IPS DF 4.7 (cell line): ENCODE data around the gene ZNRF3.
"Not testable (repeated sequence)": the region's sequence is repeated elsewhere in the genome, so short reads cannot be mapped to it uniquely, and the experiment has no call there.

Source experiments
- DNase-seq: peaks from one replicate; pipeline ENCODE4 v3.0.0-alpha.2; 2013; ENCODE audit warnings: low spot score; ENCODE audit errors: extremely low read depth

Gene ZNRF3

DNA sequence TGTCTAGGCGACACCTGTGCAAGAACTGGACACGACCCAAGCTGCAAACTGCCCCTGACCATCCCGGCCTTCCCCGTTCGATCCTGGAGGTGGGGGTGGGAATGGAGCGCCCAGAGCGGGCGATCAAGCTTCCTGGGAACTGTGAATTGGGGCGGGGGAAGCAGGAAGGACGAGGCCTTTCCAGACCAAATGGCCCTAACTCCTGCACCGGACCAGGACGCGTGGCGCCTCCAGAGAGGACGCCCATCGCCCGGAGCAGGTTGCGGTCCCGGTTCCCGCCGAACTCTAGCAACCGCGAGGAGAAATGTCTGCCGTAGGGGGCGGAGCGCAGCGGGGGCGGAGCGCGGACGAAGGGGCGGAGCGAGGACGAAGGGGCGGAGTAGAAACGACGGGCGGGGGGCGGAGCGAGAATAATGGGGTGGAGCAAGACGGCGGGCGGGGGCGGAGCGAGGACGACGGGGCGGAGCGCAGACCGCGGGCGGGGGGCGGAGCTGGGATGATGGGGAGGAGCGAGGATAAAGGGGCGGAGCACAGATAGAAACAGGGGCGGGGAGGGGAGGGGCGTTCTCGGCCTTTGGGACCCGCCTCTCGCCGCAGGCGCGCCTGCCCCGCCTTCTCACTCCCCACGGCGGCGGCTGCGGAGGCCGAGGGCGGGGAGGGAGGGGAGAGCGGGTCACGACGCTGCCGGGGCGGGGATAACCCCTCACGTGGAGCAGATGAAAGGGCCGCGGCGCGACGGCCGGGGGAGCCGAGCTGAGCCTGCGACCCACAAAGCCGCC, at the start of gene ZNRF3:
ZNRF3 (plus strand) TSS at position 695 of the 779 bp plus-strand sequence. CDS start 195 bp downstream, outside the sequence.
- DNase-seq = no peak

DNA sequence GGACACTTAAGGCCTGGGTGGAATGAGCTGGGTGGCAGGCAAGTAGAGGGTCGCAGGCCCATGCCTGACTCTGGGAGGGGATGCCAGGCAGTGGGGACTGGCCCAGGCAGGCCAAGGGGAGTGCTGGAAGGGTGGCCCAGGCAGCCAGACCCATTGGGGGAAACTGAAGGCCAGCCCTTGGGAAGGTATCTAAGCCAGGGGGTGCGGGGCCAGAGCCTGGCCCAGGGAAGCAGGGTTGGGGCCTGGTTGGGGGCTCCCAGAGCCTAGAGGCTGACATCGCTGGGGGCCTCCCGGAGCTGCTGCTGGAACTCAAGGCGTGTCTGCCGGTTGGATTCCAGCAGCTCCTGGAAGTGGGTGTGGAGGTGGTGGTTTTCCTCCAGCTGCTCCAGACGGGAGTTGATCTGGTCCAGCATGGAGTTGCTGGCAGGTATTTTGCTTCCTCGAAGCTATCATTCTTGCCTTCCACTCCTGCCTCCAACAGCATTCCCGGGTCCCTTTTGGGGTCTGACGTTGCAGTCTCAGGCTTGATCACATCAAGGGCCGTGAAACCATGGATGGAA, 47.7 kb upstream of the ZNRF3 start:
- DNase-seq = no peak

DNA sequence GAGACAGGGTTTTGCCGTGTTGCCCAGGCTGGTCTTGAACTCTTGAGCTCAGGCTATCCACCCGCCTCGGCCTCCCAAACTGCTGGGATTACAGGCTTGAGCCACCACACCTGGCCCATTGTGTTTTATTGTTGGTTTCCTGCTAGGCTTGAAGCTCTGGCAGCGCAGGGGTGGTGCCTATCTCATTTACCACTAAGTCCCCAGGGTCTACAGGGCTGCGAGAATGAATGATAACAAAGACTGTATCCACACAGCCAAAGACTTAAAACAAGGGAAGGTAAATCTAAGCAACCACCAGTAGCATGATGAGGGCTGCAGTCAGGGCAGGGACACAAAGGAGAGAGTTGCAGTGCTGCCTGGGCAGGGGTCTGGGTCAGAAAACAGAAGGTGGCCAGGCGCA, 45.7 kb upstream of the ZNRF3 start:
- DNase-seq = no peak

- DNase-seq = no peak
These were observed 44.4 kb upstream of the ZNRF3 start for GRCh38 chr22:28838971-28839370.

GRCh38 chr22:28841111-28841510, 42.3 kb upstream of the ZNRF3 start:
- no peak for DNase-seq

DNA sequence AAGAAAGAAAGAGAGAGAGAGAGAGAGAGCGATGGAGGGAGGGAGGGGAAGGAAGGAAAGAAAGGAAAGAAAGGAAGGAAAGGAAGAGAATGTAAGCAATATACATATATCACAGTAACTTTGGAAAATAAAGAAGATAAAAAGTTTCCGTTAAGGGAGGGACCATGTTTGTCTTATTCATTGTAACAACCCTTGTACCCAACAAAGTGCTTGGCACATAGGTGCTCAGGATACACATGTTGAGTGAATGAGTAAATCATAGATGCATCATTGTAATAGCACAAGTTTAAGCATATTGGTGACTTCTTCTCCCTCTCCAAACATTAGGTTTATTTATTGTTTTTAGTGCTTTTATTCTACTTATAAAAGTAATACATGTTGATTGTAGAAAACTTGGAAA, 39.7 kb upstream of the ZNRF3 start:
- no peak for DNase-seq

DNA sequence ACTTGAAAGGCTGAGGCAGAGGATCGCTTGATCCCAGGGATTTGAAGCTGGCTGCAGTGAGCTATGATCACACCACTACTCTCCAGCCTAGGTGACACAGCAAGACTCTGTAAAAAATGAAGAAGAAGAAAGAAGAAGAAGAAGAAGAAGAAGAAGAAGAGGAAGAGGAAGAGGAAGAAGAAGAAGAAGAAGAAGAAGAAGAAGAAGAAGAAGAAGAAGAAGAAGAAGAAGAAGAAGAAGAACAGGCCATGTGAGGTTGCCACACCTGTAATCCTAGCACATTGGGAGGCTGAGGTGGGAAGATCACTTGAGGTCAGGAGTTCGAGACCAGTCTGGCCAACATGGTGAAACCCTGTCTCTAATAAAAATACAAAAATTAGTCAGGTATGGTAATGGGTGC, 39.1 kb upstream of the ZNRF3 start:
- DNase-seq = not testable (repeated sequence)

GRCh38 chr22:28846994-28847393, 36.4 kb upstream of the ZNRF3 start:
- no peak for DNase-seq

- DNase-seq = peak; percentile 84
These were observed 27.8 kb upstream of the ZNRF3 start for GRCh38 chr22:28855355-28856094.

DNA sequence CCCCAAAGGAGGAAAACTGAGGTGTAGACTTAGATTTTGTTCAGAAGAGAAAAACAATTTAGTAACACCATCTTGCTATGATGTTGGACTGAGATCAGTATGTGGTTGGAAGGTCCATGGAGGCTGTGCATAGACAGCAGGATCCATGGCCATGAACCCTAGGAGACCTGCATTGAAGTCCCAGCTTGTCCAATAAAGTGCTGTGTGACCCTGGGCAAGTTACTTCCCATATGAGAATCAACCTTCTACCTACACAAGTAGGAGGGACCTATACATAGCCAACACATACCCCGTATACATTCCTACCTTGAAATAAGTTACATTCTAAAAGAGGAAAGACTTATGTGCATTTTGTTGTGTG, 27.3 kb upstream of the ZNRF3 start:
- no peak for DNase-seq

DNA sequence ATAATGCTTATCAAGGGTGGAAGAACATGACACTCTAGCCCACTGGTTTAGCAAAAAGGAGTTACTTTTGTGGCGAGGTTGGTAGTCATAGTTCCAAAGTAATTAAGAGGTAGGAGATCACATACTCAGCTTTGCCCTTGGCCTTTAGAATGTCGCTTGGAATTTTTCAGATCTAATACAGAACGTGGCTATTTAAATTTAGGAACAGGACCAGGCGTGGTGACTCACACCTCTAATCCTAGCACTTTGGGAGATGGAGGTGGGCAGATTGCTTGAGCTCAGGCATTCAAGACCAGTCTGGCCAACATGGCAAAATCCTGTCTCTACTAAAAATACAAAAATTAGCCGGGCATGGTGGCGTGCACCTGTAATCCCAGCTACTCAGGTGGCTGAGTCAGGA, 26.1 kb upstream of the ZNRF3 start:
- no peak for DNase-seq

DNA sequence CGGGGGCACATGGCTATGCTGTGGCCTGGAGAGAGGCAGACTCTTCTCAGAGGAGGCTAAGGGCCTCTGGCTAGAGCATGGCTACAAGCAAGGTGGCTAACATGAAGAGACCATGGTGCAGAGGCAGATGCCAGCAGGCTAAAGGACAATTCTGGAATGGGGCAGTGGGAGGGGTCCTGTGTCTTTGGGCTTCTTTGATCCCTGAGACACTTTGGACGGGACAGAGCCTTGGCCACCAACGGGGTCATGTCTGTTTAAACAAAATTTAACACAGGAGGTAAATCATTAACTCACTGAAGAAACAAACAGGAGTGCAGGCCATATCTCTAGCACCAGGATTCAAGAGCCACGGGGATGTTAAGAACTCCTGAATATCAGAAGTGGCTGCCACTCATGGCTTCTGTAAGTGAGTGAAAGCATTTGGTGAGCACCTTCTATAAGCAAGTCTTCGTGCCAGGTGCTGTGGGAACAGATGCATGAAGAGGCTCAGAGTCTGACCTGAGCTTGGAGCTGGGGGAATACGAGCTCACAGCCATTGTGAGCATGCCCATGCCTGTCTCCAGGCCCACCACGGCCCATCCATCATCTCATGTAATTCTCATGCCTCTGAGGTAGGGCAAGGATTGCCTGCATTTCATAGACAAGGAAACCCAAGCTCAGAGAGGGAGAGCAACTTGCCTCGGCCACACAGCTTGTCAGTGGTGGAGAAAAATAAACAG, 18.3 kb upstream of the ZNRF3 start:
- no peak for DNase-seq

DNA sequence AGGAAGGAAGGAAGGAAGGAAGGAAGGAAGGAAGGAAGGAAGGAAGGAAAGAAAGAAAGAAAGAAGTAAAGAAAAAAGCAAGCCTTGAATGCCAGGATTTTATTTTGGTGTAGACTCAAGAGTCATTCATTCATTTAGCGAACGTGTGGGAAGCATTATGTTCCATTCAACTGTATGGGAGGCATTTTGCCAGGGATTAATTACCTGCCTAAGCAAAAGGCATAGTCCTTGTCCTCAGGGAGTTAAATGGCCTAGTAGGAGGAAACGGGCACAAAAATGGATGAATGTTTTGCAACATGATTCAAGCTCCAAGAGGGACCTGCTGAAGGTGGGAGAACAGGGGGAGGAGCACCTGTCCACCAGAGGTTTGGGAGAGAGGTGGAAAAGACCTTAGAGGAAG, 16.2 kb upstream of the ZNRF3 start:
- no peak for DNase-seq

GRCh38 chr22:28868389-28868788, 15.0 kb upstream of the ZNRF3 start:
- not testable (repeated sequence) for DNase-seq

DNA sequence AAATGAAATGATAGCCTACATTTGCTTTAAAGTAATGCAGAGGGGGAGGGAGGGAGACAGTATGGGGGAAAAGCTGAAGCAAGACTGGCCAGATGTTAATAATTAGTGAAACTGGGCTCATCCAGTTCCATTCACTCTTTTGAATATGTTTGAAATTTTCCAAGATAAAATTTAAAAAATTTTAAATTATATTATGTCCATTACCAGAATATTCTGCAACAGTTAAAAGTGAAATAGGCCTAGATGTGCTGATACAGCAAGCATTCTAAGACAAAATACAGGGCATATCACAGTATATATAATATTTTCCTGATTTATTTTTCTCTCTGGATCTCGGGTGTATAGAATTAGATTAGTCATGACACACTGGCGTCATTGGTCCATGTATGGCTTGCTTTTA, 13.6 kb upstream of the ZNRF3 start:
- DNase-seq = no peak

DNA sequence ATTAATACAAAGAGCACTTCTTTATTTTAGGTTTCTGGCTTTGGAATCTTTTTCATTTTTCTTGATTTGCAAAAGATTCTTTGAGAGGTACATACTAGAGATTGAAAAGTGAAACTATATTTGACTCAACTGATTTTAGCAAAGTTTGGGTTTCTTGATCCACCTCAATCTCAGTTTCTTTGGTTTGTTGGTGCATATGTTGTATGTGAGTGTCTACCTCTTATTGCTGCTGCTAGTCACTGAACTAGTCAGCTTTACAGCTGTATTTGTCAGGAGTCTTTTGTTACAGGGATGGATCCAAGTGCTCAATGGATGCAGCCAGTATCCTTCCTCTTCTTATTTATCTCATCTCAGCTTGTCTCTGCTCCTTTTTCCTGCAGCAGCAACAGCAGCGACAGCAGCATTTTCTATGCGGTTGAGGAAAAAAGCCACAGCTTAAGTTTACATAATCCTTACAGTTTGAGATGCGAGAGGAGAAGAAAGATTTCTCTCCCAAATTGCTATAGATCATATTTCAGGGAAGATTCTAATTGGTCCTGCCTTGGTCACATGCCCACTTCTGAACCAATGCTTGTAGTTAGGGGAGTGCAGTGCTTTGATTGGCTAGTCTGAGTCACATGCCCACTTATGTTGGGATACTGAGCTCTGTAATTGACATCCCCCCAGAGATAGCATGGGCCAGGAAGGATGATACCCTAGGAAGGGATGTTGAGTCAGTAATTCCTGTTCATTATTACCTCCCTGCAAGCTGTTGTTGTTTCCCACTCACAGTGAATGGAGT, 10.0 kb upstream of the ZNRF3 start:
- DNase-seq = no peak

DNA sequence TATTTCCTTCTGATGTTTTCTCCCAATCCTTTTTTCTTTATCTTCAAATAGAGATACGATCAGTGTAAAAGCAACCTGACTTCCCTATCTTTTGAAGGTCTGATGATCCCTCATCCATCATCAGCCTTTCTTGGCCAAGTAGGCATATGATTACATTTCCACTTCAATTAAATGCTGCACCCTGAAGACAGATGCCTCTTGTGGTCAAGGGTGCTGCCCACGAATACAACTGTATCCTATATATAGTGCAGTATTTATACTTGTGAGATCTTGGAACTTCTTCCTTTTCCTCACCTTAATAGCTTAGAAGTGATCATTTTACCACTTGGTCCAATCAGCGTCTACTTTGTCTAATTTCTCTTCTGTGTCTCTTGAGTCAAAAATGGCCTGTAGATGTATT, 9.3 kb upstream of the ZNRF3 start:
- DNase-seq = no peak

DNA sequence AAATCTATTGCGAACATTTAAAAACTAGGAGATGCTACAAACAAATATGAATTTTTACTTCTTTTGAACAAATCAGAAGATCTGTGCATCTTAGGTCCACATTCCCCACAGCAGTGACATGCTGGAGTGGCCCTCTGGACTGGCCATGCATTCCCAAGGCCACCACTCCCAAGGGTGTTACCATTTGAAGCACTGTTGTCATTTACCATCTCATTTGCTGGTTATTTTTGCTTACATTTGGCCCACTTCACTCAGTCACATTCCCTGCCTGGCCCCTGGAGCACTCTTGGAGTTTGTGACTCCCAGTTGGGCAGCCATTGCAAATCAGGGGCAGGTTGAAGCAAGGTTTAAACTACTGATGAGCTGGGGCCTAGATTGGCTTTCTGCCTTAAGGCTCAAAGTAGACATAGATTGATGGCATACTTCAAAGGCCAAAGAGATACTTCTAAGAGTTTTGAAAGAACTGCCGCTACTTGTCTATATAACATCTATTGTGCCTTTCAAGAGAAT, 8.5 kb upstream of the ZNRF3 start:
- no peak for DNase-seq

GRCh38 chr22:28882545-28882877, 861 bp upstream of the ZNRF3 start:
- DNase-seq = no peak

GRCh38 chr22:28883657-28883916, 215 bp downstream of the ZNRF3 start:
- DNase-seq = no peak
